Progenitor cell of endocrine pancreas (in vitro differentiated cells): ENCODE measurements around the gene SPIRE1. TPM values are rescaled to one million over a fixed set of nuclear protein-coding genes. Genes with fewer than 3 reads are reported as not detected.
"Not testable (repeated sequence)": the region's sequence is repeated elsewhere in the genome, so short reads cannot be mapped to it uniquely, and the experiment has no call there.

ENCODE experiments used
- DNase-seq: peaks from one replicate; pipeline ENCODE4 v3.0.0; 2021; ENCODE audit warnings: low spot score; ENCODE audit not compliant: unreplicated experiment
- H3K27ac Mint-ChIP-seq: 2 replicates; pipeline ENCODE4 v1.8.0; 2021; ENCODE audit warnings: mild to moderate bottlenecking, moderate library complexity, mixed read lengths
- H3K27me3 Mint-ChIP-seq: 2 replicates; pipeline ENCODE4 v1.8.0; 2021; ENCODE audit warnings: mixed read lengths
- H3K36me3 Mint-ChIP-seq: 2 replicates; pipeline ENCODE4 v1.8.0; 2022; ENCODE audit warnings: mixed read lengths; ENCODE audit not compliant: insufficient read depth
- H3K4me1 Mint-ChIP-seq: 2 replicates; pipeline ENCODE4 v1.8.0; 2021; ENCODE audit warnings: low read depth, mixed read lengths
- H3K4me3 Mint-ChIP-seq: 2 replicates; pipeline ENCODE4 v1.8.0; 2021; ENCODE audit warnings: low read depth, mild to moderate bottlenecking, moderate library complexity, mixed read lengths
- H3K9me3 Mint-ChIP-seq: 2 replicates; pipeline ENCODE4 v1.8.0; 2021; ENCODE audit warnings: low read depth, mixed read lengths
- total RNA-seq: library from RNA; stranded (reverse); gene quantifications from 2 replicates; pipeline ENCODE4 v1.2.1, GENCODE V29; 2021
- TF ChIP-seq, protein P1 (sequence below): fragments of 200-600 bp; sonication (generic); IDR thresholded peaks from one replicate; pipeline ENCODE4 v1.5.0; 2021; ENCODE audit warnings: antibody characterized with exemption, mild to moderate bottlenecking; ENCODE audit not compliant: unreplicated experiment

SPIRE1 gene
- total RNA-seq, 1 donor from 2014 or later = 24.6 TPM

DNA sequence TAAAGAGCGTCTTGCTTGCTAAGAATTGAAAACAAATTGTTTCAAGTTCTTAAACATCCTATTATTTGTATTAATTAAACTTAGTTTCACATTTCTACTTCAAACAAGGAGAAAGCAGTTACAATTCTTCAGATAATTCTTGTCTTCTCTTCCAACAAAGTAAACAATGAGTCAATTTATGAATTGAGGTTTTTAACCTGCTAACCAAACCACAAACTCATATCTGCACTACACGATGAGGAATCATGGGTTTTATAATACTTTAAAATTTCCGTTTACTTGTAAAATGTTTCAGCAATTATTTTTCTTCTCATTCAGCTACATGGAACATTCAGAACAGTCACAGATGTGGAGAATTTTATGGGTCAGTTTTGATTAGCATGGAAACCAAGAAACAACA lies 114.2 kb downstream of the SPIRE1 start:
- H3K4me3 Mint-ChIP-seq = no peak overlapping the region
- H3K27ac Mint-ChIP-seq = no peak overlapping the region
- TF ChIP-seq, protein P1, sequence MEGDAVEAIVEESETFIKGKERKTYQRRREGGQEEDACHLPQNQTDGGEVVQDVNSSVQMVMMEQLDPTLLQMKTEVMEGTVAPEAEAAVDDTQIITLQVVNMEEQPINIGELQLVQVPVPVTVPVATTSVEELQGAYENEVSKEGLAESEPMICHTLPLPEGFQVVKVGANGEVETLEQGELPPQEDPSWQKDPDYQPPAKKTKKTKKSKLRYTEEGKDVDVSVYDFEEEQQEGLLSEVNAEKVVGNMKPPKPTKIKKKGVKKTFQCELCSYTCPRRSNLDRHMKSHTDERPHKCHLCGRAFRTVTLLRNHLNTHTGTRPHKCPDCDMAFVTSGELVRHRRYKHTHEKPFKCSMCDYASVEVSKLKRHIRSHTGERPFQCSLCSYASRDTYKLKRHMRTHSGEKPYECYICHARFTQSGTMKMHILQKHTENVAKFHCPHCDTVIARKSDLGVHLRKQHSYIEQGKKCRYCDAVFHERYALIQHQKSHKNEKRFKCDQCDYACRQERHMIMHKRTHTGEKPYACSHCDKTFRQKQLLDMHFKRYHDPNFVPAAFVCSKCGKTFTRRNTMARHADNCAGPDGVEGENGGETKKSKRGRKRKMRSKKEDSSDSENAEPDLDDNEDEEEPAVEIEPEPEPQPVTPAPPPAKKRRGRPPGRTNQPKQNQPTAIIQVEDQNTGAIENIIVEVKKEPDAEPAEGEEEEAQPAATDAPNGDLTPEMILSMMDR = no peak
- H3K4me1 Mint-ChIP-seq = no peaks in the 10 kb centered on the region
- DNase-seq = no peak
- H3K9me3 Mint-ChIP-seq = peaks cover 17% of the 10 kb centered on the region
- H3K36me3 Mint-ChIP-seq = peaks cover 19% of the 10 kb centered on the region
- no peaks in the 10 kb centered on the region for H3K27me3 Mint-ChIP-seq

DNA sequence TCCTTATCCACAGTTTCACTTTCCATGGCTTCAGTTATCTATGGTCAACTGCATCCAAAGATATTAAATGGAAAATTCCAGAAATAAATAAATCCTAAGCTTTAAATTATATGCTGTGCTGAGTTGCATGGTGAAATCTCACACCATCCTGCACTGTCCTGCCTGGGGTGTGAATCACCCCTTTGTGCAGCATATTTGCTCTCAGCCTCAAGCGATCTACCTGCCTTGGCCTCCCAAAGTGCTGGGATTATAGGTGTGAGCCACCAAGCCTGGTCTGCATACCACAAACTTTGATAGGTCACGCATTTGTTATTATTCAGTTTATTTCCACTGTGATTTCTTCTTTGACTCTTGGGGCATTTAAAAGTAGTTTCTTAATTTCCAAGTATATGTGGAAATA lies 117.2 kb downstream of the SPIRE1 start:
- Mint-ChIP-seq H3K4me3 (no peak overlapping the region), H3K9me3 (peaks cover 17% of the 10 kb centered on the region), H3K27me3 (no peaks in the 10 kb centered on the region), H3K4me1 (no peaks in the 10 kb centered on the region), H3K27ac (no peak overlapping the region), H3K36me3 (peaks cover 19% of the 10 kb centered on the region)
- TF ChIP-seq, protein P1 = no peak
- DNase-seq = no peak

DNA sequence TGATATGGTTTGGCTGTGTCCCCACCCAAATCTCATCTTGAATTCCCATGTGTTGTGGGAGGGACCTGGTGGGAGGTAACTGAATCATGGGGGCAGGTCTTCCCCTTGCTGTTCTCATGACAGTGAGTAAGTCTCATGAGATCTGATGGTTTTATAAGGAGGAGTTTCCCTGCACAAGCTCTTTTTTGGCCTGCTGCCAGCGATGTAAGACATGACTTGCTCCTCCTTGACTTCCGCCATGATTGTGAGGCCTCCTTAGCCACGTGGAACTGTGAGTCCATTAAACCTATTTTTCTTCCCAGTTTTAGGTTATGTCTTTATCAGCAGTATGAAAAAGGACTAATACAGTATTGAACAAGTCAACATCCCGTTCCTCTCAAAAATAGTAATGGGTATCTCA lies 118.7 kb downstream of the SPIRE1 start:
- H3K4me3 Mint-ChIP-seq, H3K27ac Mint-ChIP-seq, DNase-seq, H3K27me3 Mint-ChIP-seq, H3K4me1 Mint-ChIP-seq: not testable (repeated sequence)
- Mint-ChIP-seq H3K36me3 (peaks cover 17% of the 10 kb centered on the region), H3K9me3 (peaks cover 17% of the 10 kb centered on the region)

DNA sequence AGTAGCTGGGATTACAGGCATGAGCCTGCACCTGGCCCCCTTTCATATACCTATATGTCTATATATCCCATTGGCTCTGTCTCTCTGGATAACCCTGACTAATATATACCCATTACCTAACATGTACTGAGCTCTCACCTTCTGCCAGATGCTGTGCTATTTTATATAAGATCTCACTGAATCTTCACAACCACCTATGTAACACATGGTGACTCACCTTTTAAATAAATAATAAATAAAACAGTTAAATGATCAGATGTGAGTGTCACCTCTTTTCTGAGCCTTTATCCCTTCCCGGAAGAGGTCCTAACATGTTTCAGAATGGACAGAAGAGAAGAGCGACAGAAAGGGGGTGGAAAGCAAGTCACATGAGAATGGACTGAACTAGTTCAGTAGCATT lies 123.1 kb downstream of the SPIRE1 start:
- DNase-seq = no peak
- Mint-ChIP-seq H3K4me3 (no peak overlapping the region), H3K36me3 (peaks cover 6% of the 10 kb centered on the region), H3K4me1 (no peaks in the 10 kb centered on the region), H3K27me3 (no peaks in the 10 kb centered on the region), H3K27ac (no peak overlapping the region), H3K9me3 (peaks cover 3% of the 10 kb centered on the region)
- TF ChIP-seq, protein P1 = no peak

DNA sequence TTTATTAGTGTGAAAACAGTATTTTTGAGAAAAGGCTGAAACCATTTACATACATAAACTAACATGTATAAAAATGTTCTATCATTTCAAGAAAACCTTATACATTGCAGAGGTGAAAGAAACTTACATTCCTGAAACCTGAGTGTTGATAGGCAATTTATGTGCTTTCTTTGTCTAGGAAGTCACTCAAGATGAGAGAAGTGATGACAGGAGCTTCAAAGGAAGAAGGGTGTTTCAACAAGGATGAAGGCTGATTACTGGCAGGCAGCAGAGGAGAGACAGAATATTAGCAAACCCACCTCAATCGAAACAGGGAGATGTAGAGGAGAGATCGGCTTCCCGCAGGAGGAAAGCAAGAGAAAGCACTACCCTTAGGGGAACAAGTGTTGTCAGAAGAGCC lies 125.2 kb downstream of the SPIRE1 start:
- no peak for DNase-seq
- Mint-ChIP-seq H3K36me3 (peaks cover 1% of the 10 kb centered on the region), H3K27me3 (no peaks in the 10 kb centered on the region), H3K4me3 (no peak overlapping the region), H3K4me1 (no peaks in the 10 kb centered on the region), H3K9me3 (no peaks in the 10 kb centered on the region), H3K27ac (no peak overlapping the region)
- TF ChIP-seq, protein P1 = no peak

DNA sequence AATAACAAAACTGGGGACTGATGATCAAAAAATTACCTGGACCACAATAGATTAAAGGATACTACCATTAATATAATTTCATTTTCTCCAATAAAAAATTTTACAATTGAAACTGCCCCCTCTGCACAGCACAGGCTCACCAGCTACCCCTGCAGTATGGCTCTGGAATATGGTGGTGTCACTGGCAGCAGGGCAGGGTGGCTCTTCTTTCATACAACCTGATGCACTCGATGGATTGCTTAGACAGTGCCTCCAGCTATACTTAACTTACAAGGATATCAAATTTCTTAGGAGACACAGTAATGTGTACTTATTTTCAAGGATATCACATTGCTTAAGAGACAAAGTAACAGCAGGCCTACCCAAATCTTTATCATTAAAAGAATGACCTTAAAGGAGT lies 126.2 kb downstream of the SPIRE1 start:
- Mint-ChIP-seq H3K4me1 (no peaks in the 10 kb centered on the region), H3K27ac (no peak overlapping the region), H3K36me3 (peaks cover 1% of the 10 kb centered on the region), H3K27me3 (no peaks in the 10 kb centered on the region), H3K9me3 (no peaks in the 10 kb centered on the region), H3K4me3 (no peak overlapping the region)
- no peak for DNase-seq
- TF ChIP-seq, protein P1 = no peak
